ENCODE measurements around the gene FGF11. TPM values are rescaled to one million over a fixed set of nuclear protein-coding genes. Genes with fewer than 3 reads are reported as not detected.

FGF11 gene
- total RNA-seq, 4 donors from 2014 or later: 1.2 to 7.4 (median 4.1) TPM

- no peak for TF ChIP-seq CTCF (IDR thresholded peaks at IDR 0.05 in 4 of 5, conservative IDR thresholded peaks at IDR 0.05 in 1 of 5)
- no peak for TF ChIP-seq POLR2A (IDR thresholded peaks at IDR 0.05)
- H3K9me3 ChIP-seq: no peaks in the 10 kb centered on the region
- H3K27ac ChIP-seq: no peak overlapping the region
- no peaks in the 10 kb centered on the region for H3K36me3 ChIP-seq
- DNase-seq (no peak), ATAC-seq (no peak)
- intact Hi-C loops (cut with DNase I; ENCODE audit: low total_unique reads) (no loop called here), in situ Hi-C loops (cut with MboI; ENCODE audit: low sequenced_read_pairs in 4 of 4) (no loop called here)
- no peak overlapping the region for H3K4me3 ChIP-seq
- H3K27me3 ChIP-seq: no peaks in the 10 kb centered on the region
- peaks cover 36 to 50% of the 10 kb centered on the region in 2 donors for H3K4me1 ChIP-seq
These were observed 50.8 kb downstream of the FGF11 start for GRCh38 chr17:7490144-7490543.

- intact Hi-C loops (cut with DNase I; ENCODE audit: low total_unique reads): no loop called here
- DNase-seq (no peak), ATAC-seq (no peak)
- peaks cover 0 to 12% of the 10 kb centered on the region in 2 donors for H3K36me3 ChIP-seq
- H3K4me1 ChIP-seq: peaks cover 23 to 36% of the 10 kb centered on the region in 2 donors
- no peaks in the 10 kb centered on the region for H3K27me3 ChIP-seq
- H3K9me3 ChIP-seq: no peaks in the 10 kb centered on the region
- in situ Hi-C loops (cut with MboI; ENCODE audit: low sequenced_read_pairs in 4 of 4): no loop called here
- TF ChIP-seq POLR2A (IDR thresholded peaks at IDR 0.05): no peak
- no peak for TF ChIP-seq CTCF (IDR thresholded peaks at IDR 0.05 in 4 of 5, conservative IDR thresholded peaks at IDR 0.05 in 1 of 5)
- no peak overlapping the region for H3K27ac ChIP-seq
- no peak overlapping the region for H3K4me3 ChIP-seq
These were observed 52.3 kb downstream of the FGF11 start for GRCh38 chr17:7491583-7491982.

- in situ Hi-C loops (cut with MboI; ENCODE audit: low sequenced_read_pairs in 4 of 4): no loop called here
- H3K36me3 ChIP-seq: peaks cover 0 to 34% of the 10 kb centered on the region in 2 donors
- TF ChIP-seq CTCF (IDR thresholded peaks at IDR 0.05 in 4 of 5, conservative IDR thresholded peaks at IDR 0.05 in 1 of 5): no peak
- H3K4me3 ChIP-seq: no peak overlapping the region
- no peak for ATAC-seq
- H3K4me1 ChIP-seq: peaks cover 7 to 17% of the 10 kb centered on the region in 2 donors
- no peaks in the 10 kb centered on the region for H3K27me3 ChIP-seq
- H3K9me3 ChIP-seq: no peaks in the 10 kb centered on the region
- no peak overlapping the region for H3K27ac ChIP-seq
- no peak for DNase-seq
- intact Hi-C loops (cut with DNase I; ENCODE audit: low total_unique reads): no loop called here
These were observed 54.6 kb downstream of the FGF11 start for GRCh38 chr17:7493941-7494340.

Other genes starting within 250 kb of the FGF11 start
- 1 to 10 TPM; 3.5 to 6.7 (median 5.3) TPM for gene DLG4, start 219.7 kb upstream of the FGF11 start, total RNA-seq
- 1,000 to 10,000 TPM in 3 of 4 donors, 100 to 1,000 TPM in 1; 771 to 1,217 (median 1,086) TPM for gene ACADVL, start 219.6 kb upstream of the FGF11 start, total RNA-seq
- 10 to 100 TPM; 15.5 to 22.6 (median 20.5) TPM for gene DVL2, start 205.0 kb upstream of the FGF11 start, total RNA-seq
- 10 to 100 TPM; 16.9 to 31.8 (median 24.1) TPM for gene PHF23, start 200.1 kb upstream of the FGF11 start, total RNA-seq
- gene GABARAP, start 197.1 kb upstream of the FGF11 start, total RNA-seq: 100 to 1,000 TPM; 207 to 626 (median 258) TPM
- gene CTDNEP1, start 187.8 kb upstream of the FGF11 start, total RNA-seq: 100 to 1,000 TPM in 3 of 4 donors, 10 to 100 TPM in 1; 71.5 to 150 (median 111) TPM
- 10 to 100 TPM; 13.3 to 52.7 (median 26.7) TPM for gene ELP5, start 187.3 kb upstream of the FGF11 start, total RNA-seq
- 1 to 10 TPM in 1 of 4 donors, under 1 TPM in 1, not detected in 2; 0.46 to 5.1 TPM for gene CLDN7, start 177.0 kb upstream of the FGF11 start, total RNA-seq
- gene SLC2A4, start 157.8 kb upstream of the FGF11 start, total RNA-seq: 100 to 1,000 TPM; 148 to 310 (median 227) TPM
- gene YBX2, start 144.9 kb upstream of the FGF11 start, total RNA-seq: 1 to 10 TPM in 1 of 4 donors, under 1 TPM in 2, not detected in 1; 0.42 to 2.2 (median 0.46) TPM
- 100 to 1,000 TPM; 115 to 384 (median 273) TPM for gene EIF5A, start 131.9 kb upstream of the FGF11 start, total RNA-seq
- gene GPS2, start 124.2 kb upstream of the FGF11 start, total RNA-seq: 100 to 1,000 TPM; 135 to 240 (median 169) TPM
- gene NEURL4, start 110.2 kb upstream of the FGF11 start, total RNA-seq: 10 to 100 TPM; 21.8 to 26.7 (median 23.5) TPM
- 10 to 100 TPM in 1 of 4 donors, 1 to 10 TPM in 1, under 1 TPM in 2; 0.22 to 16.3 (median 1.7) TPM for gene ACAP1, start 103.0 kb upstream of the FGF11 start, total RNA-seq
- gene KCTD11, start 87.3 kb upstream of the FGF11 start, total RNA-seq: 1 to 10 TPM; 3.6 to 7.0 (median 4.6) TPM
- not detected for gene TMEM95, start 84.4 kb upstream of the FGF11 start, total RNA-seq
- gene TNK1, start 58.4 kb upstream of the FGF11 start, total RNA-seq: 1 to 10 TPM in 1 of 4 donors, under 1 TPM in 1, not detected in 2; 0.13 to 2.2 TPM
- gene PLSCR3, start 45.0 kb upstream of the FGF11 start, total RNA-seq: 10 to 100 TPM in 3 of 4 donors, 1 to 10 TPM in 1; 8.9 to 20.3 (median 14.4) TPM
- gene TMEM256, start 35.4 kb upstream of the FGF11 start, total RNA-seq: 10 to 100 TPM; 28.9 to 65.6 (median 50.2) TPM
- gene NLGN2, start 31.7 kb upstream of the FGF11 start, total RNA-seq: 1 to 10 TPM; 4.2 to 6.6 (median 4.4) TPM
- gene SPEM1, start 19.2 kb upstream of the FGF11 start, total RNA-seq: not detected
- not detected for gene SPEM2, start 13.9 kb upstream of the FGF11 start, total RNA-seq
- not detected for gene SPEM3, start 10.7 kb upstream of the FGF11 start, total RNA-seq
- 1 to 10 TPM in 3 of 4 donors, under 1 TPM in 1; 0.92 to 3.9 (median 2.3) TPM for gene TMEM102, start 4.1 kb upstream of the FGF11 start, total RNA-seq
- 100 to 1,000 TPM in 2 of 4 donors, 10 to 100 TPM in 2; 82.3 to 202 (median 101) TPM for gene CHRNB1, start 5.5 kb downstream of the FGF11 start, total RNA-seq
- 10 to 100 TPM; 24.2 to 43.1 (median 31.2) TPM for gene ZBTB4, start 40.1 kb downstream of the FGF11 start, total RNA-seq
- not detected for gene SLC35G6, start 41.9 kb downstream of the FGF11 start, total RNA-seq
- 10 to 100 TPM; 20.3 to 56.9 (median 39.3) TPM for gene POLR2A, start 44.9 kb downstream of the FGF11 start, total RNA-seq
- gene TNFSF12, start 109.5 kb downstream of the FGF11 start, total RNA-seq: 10 to 100 TPM in 3 of 4 donors, 1 to 10 TPM in 1; 7.9 to 26.1 (median 16.9) TPM
- 1 to 10 TPM; 2.8 to 8.4 (median 5.0) TPM for gene TNFSF13, start 119.2 kb downstream of the FGF11 start, total RNA-seq
- gene SENP3, start 122.4 kb downstream of the FGF11 start, total RNA-seq: 10 to 100 TPM; 63.6 to 71.5 (median 68.8) TPM
- gene CD68, start 140.1 kb downstream of the FGF11 start, total RNA-seq: 10 to 100 TPM; 10.1 to 66.5 (median 20.3) TPM
- 100 to 1,000 TPM in 2 of 4 donors, 10 to 100 TPM in 2; 55.9 to 157 (median 101) TPM for gene MPDU1, start 144.3 kb downstream of the FGF11 start, total RNA-seq
- gene SOX15, start 150.6 kb downstream of the FGF11 start, total RNA-seq: 1 to 10 TPM in 2 of 4 donors, under 1 TPM in 1, not detected in 1; 0.66 to 1.3 (median 1.1) TPM
- 100 to 1,000 TPM; 100 to 174 (median 140) TPM for gene FXR2, start 175.4 kb downstream of the FGF11 start, total RNA-seq
- 10 to 100 TPM; 38.4 to 79.4 (median 60.4) TPM for gene SAT2, start 188.3 kb downstream of the FGF11 start, total RNA-seq
- gene SHBG, start 190.6 kb downstream of the FGF11 start, total RNA-seq: not detected
- gene ATP1B2, start 211.4 kb downstream of the FGF11 start, total RNA-seq: under 1 TPM; 0.10 to 0.81 (median 0.21) TPM
- 10 to 100 TPM; 14.1 to 17.0 (median 15.4) TPM for gene TP53, start 248.0 kb downstream of the FGF11 start, total RNA-seq
- gene WRAP53, start 249.0 kb downstream of the FGF11 start, total RNA-seq: 1 to 10 TPM; 2.6 to 5.8 (median 3.7) TPM

All from gastrocnemius medialis (tissue), 4 donors.